GM19324 (cell line): ENCODE data around the gene CPN1.
"Not testable (repeated sequence)": the region's sequence is repeated elsewhere in the genome, so short reads cannot be mapped to it uniquely, and the experiment has no call there.

Source experiments
- ATAC-seq: cut with Tn5 transposase; IDR thresholded peaks from one replicate; pipeline ENCODE4 v1.9.1; 2021; ENCODE audit warnings: mild to moderate bottlenecking, moderate library complexity; ENCODE audit not compliant: unreplicated experiment, low FRiP score

Gene CPN1

DNA sequence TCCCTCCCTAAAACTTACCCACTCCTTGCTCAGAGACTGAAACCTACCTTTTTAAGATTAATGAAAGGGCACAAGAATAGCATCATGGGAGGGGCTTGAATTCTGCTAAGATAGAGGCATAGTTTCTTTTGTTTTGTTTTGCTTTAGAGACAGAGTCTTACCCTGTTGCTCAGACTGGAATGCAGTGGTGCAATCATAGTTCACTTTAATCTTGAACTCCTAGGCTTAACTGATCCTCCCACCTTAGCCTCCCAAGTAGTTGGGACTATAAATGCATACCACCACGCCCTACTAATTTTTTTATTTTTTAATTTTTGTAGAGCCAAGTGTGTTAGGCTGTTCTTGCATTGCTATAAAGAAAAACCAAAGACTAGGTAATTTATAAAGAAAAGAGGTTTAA is 54.3 kb downstream of the CPN1 start:
- no peak for ATAC-seq

DNA sequence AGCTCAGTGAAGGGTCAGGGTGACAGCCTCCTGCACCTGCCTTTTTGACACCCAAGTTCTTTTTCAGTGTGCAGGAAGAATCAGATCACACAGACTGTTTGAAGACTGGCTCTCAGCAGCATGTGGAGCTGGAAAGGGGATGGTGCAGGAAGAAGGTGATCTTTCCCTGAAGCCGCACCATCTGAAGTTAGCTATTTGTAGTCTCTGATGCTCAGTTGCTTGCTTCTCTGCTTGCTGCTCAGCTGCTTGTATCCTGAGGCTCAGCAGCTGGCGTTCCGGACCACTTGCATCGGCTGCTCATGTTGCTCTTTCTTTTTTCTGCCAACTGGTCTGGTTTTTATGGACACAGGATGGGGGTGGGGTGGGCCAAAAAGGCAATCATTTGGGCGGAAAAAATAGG is 56.1 kb downstream of the CPN1 start:
- no peak for ATAC-seq

DNA sequence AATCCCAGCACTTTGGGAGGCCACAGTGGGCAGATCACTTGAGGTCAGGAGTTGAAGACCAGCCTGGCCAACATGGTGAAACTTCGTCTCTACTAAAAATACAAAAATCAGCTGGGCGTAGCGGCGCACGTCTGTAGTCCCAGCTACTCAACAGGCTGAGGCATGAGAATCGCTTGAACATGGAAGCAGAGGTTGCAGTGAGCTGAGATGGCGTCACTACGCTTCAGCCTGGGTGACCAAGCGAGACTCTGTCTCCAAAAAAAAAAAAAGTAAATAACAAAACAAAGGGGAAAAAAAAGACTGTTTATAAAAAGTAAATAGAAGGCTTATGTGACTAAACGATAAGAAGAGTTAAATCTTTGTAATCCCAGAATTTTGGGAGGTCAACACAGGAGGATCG is 56.9 kb downstream of the CPN1 start:
- no peak for ATAC-seq

DNA sequence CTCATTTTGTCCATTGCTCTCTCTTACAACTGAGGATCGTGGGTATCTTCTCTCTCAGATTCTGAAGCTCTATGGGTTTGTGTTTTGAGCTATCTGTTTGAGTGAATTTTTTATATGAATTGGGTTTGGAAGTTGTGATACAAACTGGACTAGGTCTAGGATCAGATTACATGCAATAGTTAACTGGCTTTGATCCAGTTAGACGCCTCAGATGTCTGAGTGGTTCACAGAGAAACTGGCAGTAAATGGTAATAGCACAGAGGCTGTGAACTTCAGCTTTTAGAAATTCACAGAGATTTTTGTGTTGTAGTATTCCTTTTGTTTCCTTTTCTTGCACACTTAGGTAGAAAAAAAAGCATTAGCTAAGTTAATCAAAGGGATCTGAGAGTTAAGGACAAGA is 59.3 kb downstream of the CPN1 start:
- ATAC-seq = no peak

DNA sequence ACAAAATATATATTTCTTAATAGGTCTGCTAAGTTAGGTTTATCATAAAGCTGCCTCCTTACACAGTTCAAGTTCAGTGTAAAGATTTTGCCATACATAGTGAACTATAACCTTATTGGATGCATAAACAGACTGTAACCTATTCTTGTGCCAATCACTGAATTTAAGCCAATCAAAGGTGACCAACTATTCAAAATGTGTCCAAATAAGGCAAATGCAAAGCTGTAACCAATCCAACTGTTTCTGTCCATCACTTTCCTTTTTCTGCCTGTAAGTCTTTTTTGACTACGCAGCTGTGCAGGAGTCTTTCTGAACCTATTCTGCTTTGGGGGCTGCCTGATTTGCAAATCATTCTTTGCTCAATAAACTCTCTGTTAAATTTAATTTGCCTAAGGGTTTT is 60.3 kb downstream of the CPN1 start:
- ATAC-seq = no peak

DNA sequence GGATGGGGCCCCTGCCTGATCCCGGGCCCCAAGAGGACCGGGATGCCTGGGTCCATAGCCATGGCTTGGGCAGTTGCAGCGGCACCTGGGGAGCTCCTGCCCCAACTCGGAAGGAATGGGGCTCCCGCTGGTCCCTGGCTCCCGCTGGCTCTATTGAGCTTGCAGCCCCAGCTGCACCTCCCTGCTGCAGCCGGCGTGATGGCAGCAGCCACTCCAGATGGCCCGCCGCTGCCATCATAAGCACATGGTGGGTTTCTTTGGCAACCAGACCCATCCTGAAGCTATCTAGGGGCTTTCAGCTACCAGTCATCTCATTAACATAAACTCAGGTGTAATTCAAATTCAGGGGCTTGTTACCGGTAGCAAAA is 60.8 kb downstream of the CPN1 start:
- no peak for ATAC-seq

DNA sequence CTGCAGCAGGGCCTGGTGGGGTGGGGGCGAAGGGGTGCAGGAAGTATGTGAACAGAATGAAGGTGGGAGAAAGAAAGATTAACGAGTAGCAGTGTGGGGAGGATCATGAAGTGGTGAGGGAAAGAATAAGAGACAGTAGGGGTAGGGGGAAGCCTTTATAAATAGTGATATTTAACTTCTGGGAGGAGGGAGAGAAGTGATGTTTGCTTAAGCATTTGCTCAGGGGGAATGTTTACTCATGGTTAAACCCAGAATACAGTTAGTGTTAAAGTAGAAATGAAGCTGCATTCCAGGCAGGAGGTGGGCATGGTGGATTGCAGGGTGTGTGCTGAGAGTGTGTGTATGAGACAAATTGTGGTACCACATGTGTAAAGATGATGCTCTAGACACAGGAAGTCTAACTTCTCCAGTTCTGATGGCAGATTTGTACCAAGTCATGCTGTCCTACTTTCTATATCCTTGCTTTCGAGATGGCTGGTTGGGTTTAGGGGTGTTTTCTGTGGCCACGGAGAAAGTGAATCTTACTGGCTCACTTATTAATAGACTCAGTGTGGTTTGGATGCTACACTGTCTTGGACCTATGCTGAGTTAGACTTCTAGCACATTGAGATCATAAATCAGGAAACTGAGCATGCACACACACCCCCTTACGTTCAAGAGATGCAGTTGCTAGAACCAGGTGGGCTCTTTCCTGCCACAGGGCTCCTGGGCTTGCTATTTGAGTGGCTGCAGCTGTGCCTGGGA is 61.4 kb downstream of the CPN1 start:
- no peak for ATAC-seq

DNA sequence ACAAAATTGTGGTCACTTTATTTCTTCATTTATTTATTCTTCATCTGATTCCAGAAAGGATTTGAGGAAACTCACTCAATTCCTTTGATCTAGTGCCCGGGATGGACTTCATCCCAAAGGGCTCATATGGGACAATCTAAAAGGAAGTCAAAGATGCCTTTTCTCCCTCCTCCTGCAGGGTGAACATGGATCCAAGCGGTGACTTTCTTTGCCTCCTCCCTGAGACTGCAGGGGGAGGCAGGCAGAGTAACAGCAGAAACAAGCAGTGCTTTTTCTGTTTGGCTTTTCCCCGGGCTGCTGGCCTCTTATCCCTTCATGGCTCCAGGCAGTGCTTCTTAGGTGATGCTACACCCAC is 61.9 kb downstream of the CPN1 start:
- no peak for ATAC-seq

DNA sequence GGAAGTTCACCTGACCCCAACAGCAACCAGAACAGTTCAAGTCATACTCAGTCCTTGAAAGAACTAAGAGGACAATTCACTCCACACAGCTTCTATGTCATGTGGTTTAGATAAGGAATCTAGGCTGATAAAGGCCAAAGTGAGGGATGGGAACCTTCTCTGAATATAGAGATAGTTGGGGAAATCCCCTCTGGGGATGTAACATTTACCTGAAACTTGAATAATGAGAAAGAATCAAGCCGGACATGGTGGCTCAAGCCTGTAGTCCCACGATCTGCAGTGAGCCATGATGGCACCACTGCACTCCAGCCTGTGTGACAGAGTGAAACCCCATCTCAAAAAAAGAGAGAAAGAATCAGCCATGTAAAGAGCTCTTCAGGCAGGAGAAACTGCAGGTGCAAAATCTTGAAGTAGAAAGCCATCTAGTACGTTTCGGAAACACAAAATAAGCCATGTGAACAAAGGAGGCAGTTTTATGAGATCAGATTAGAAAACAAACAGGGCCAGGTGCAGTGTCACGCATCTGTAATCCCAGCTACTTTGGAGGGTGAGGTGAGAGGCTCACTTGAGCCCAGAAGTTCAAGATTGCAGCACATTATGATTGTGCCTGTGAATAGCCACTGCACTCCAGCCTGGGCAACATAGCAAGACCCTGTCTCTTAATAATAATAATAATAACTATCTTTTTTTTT is 67.5 kb downstream of the CPN1 start:
- ATAC-seq = peak; percentile 66

DNA sequence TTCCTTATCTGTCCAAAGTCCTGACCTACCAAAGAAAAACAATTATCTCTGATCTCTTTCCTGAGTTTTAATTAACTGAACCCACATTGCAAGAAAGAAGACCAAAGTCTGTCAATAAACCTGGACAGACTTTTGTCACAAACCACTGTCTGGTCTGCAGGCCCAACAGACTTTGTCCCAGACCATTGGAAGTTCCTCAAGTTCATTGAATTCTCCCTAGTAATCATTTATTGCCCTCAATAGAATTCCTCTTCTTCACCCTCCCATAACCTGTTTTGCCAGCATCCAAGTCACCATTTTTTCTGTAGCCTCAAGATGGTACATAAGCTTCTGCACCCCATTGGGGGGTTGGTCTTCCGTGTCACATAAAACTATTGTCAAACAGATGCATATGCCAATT is 68.0 kb downstream of the CPN1 start:
- ATAC-seq = no peak

DNA sequence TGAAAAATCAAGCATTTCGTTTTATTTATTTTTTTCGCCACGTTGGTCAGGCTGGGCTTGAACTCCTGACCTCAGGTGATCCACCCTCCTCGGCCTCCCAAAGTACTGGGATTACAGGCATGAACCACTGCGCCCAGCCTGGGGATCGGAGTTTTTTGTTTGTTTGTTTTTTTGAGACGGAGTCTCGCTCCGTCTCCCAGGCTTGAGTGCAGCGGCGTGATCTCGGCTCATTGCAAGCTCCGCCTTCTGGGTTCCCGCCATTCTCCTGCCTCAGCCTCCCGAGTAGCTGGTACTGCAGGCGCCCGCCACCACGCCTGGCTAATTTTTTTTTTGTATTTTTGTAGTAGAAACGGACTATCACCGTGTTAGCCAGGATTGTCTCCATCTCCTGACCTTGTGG is 69.8 kb downstream of the CPN1 start:
- not testable (repeated sequence) for ATAC-seq

DNA sequence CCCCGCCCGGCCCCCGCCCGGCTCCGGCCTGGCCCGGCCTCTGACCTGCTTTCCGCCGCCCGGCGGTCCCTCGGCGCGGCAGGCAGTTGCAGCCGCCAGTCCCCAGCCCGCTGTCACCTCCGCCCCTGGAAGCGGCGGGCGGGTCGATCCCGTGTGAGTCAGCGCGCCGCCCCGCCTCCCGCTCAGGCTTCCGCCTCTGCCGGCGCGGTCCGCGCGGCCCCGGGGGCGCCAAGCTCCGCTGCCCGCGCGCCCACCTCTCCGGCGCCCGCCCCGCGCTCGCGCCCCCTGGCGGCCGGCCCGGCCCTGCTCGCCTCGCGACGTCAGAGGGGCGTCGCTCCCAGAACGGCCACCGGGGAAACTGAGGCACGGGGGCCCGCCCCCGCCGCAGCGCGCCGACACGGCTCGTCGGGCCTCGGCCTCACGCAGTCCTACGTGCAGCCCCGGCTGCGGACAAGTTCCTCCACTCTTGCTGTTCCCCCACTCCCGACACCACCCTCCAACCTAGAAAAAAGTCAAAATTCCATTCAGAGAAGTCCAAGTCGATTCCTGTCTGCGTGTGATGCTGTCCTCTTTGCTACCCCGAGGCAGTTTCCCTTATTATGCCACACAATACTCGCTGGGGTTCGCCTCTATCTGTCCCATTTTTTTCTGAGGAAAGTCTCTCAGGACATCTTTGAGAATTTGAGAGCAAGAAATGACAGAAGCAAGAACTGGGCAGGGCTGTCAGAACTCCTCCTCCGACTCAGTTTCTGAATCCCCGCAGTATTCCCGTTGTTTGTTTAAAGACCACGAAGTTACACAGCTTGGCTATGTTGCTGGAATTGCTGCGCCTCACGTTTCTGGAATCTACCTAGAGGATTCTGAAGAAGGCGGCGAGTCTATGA is 71.6 kb downstream of the CPN1 start, which contains the start of gene DNMBP:
Gene DNMBP, minus strand, starts transcription at position 155 of the 884 bp plus-strand sequence. CDS start 37,823 bp downstream, outside the sequence.
- ATAC-seq = peak; percentile 83

DNA sequence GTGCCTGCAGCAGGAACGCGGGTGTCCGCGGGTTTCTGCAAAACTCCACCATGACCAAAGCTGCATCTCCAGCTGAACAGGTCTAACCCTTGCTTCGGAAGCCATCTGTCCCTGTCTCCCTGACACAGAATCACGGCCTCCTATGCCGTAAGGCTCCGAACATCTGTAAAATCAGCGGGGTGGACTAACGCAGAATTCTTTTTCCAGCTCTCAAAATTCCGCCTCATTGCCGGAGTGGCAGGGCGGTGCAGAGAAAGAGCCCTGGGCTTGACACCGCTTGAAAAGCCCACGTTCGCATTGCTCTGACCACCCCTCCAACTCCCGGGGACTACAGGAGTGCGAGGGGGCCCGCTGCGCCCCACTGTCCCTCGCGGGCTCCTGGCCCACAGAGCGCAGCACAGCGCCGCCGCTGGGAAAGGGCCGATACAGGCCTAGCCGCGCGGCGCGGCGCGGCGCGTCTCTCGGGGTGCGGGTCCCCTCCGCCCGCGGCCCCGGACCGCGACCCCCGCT is 72.3 kb downstream of the CPN1 start:
- peak; percentile 57 for ATAC-seq

DNA sequence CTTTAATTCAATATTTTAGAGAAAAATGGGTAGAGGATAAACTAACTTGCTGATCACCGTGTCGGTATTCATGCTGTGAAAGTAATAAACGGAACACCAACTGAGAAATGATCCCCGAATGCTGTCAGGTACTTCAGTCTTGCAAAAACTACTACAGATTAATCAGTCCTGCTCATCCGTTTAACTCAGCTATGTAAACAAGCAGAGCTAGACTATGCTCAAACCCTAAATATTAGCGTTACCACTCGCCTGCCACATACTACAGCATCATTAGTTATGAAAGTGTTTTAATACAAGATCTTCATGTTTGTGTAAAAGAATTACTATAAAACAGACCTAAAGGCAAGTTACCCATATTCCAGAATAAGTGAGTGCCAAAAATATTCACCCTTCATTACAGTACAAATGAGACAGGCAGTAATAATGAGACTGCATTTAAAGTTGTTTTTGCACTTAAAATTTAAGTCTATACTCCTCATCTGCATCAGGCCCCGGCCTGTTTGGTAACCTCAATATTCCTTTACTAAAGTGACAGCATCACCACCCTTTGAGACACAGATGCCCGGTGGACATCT is 72.9 kb downstream of the CPN1 start:
- no peak for ATAC-seq

DNA sequence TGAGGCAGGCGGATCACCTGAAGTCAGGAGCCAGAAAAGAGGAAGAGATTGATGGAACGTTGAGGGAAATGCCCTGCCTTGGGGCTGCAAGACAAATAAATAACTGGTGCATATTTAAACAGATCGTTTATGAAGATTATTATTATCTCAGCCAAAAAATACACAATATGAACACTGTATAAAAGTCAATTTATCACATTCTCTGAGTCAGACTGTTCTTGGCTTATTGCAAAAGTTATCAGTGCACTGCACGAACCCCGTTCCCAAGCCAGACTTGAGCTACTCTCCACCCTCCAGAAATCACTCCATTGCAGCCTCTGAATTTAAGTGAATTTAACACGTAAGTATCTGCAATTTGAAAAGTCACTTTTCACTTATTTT is 73.5 kb downstream of the CPN1 start:
- no peak for ATAC-seq

DNA sequence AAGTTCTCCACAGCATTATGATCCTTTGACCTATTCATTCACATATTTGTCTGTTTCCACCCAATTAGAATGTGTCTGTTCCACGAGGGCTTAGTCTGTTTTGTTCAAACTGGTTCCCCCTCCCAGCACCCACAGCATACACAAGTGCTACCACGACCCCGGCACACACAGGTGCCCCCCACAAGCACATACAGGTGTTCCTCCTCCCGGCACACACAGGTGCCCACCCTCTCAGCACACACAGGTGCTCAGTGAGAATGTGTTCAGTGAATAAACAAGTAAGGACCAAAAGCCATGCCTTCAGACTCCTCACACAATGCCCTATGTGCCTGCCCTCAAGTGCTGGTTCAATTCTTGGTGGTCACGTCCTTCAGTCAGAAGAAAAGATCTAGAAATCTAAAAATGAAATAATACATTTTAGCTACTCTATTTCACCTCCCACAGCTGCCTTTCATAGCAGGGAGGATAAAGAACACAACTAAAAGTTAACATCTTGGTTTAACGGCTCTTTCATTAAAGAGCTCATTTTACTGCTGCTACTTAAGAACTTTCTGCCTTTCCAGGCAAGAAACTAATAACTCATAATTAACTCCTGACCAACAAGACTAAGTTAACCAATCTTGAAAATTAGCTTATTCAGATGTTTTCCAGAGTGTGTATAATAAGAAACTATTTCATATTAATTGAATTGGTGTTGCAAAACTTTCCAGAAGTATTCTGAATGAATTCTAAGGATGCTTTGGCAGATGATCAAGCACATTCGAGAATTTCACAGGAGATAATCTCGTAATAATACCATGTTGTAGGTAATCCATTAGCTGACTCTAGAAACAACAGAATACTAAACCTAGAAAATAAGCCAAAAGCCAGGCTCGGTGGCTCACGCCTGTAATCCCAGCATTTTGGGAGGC is 74.2 kb downstream of the CPN1 start:
- no peak for ATAC-seq

DNA sequence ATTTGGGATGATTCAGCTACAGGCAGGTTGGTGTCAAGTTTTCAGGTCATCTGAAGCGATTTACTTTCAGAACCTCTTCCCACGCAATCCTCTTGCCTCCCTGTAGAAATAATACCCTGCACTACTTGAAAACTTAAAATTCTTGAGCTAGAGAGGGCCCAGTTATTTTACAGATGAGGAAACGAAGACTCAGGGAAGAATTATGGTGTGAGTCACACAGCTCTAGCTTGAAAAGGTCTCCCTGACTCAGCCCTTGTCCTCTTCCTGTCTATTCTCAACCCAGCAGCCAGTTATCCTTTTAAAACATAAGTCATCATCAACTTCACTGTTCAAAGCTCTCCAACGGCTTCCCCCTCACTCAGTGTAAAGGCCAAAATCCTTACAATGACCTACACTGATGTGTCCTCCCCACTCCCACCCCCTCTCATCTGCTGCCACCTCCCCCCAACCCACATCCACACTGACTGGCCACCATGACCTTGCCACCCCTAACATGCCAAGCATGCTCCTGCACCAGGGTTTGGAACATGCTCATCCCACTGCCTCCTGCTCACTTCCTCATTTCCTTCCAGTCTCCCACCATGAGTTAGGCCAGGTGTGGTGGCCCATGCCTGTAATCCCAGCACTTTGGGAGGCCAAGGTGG is 75.3 kb downstream of the CPN1 start:
- ATAC-seq = no peak

DNA sequence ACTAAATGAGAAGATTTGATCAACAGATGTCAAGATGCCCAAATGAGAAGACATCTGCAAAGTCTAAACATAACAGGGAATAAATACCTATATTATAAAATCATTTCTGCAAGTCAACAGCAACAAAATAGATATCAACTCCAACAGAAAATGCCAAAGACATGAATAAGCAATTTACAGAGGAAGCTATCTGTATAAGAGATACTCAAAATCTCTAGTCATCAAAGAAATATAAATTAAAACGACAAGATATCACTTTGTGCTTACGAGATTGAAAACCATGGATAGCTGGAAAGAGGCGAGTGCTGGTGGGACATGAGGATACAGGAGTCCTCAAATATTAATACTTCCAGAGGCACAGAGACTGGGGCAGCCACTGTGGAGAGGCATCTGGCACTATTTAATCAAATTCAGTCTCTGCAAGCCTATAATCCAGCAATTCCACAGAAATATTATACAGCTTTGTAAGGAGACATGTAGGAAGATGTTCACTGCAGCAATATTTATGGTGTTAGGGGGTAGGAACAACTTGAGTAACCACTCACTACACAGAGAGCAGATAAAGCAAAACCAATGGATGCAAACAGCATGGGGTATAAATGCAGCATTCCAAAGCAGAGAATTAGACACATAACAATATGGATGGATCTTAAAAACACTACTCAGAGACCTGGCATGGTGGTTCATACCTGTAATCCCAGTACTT is 76.7 kb downstream of the CPN1 start:
- ATAC-seq = no peak
